ENCODE measurements around the gene MRPS9. TPM values are rescaled to one million over a fixed set of nuclear protein-coding genes. Genes with fewer than 3 reads are reported as not detected.

Gene MRPS9
- total RNA-seq, 2 donors from 2014 or later: 12.2 to 13.2 TPM

- no peak overlapping the region for H3K4me3 ChIP-seq
- no peaks in the 10 kb centered on the region for H3K4me1 ChIP-seq
- H3K27ac ChIP-seq: no peak overlapping the region
- H3K27me3 ChIP-seq: no peaks in the 10 kb centered on the region
- intact Hi-C loops (cut with DNase I): no loop called here
- TF ChIP-seq POLR2A (IDR thresholded peaks at IDR 0.05) (no peak), CTCF (IDR thresholded peaks at IDR 0.05) (no peak)
- 85 to 94% methylated on average over 8 of the region's 8 CpGs for WGBS, 2 donors
- no peaks in the 10 kb centered on the region for H3K9me3 ChIP-seq
- no peak for DNase-seq
- H3K36me3 ChIP-seq (replicated peaks in 1 of 2; ENCODE audit: insufficient read depth in 1 of 2, low read depth in 2 of 2): peaks cover 0 to 4% of the 10 kb centered on the region in 2 donors
- no peak for ATAC-seq
Observed at GRCh38 chr2:105104208-105104731, 66.4 kb downstream of the MRPS9 start.

- H3K36me3 ChIP-seq (replicated peaks in 1 of 2; ENCODE audit: insufficient read depth in 1 of 2, low read depth in 2 of 2): no peaks in the 10 kb centered on the region
- ATAC-seq (no peak), DNase-seq (no peak)
- H3K27me3 ChIP-seq: no peaks in the 10 kb centered on the region
- 73 to 75% methylated on average over 4 to 5 of the region's 5 CpGs for WGBS, 2 donors
- intact Hi-C loops (cut with DNase I): loop anchor here (5.0 kb wide), 1 partner anchor 132 kb away; the partner anchor contains the start of gene GPR45
- H3K4me3 ChIP-seq: no peak overlapping the region
- H3K27ac ChIP-seq: no peak overlapping the region
- H3K9me3 ChIP-seq: no peaks in the 10 kb centered on the region
- no peaks in the 10 kb centered on the region for H3K4me1 ChIP-seq
- TF ChIP-seq CTCF (IDR thresholded peaks at IDR 0.05) (no peak), POLR2A (IDR thresholded peaks at IDR 0.05) (no peak)
Observed at GRCh38 chr2:105110295-105110829, 72.5 kb downstream of the MRPS9 start.

- DNase-seq: no peak
- TF ChIP-seq CTCF (IDR thresholded peaks at IDR 0.05) (no peak), POLR2A (IDR thresholded peaks at IDR 0.05) (no peak)
- intact Hi-C loops (cut with DNase I): loop anchor here (5.0 kb wide), 1 partner anchor 131 kb away; the partner anchor contains the start of gene GPR45
- H3K27me3 ChIP-seq: no peaks in the 10 kb centered on the region
- no peaks in the 10 kb centered on the region for H3K9me3 ChIP-seq
- no peaks in the 10 kb centered on the region for H3K36me3 ChIP-seq (replicated peaks in 1 of 2; ENCODE audit: insufficient read depth in 1 of 2, low read depth in 2 of 2)
- 74 to 84% methylated on average over 13 to 15 of the region's 15 CpGs for WGBS, 2 donors
- no peaks in the 10 kb centered on the region for H3K4me1 ChIP-seq
- ATAC-seq: no peak
- no peak overlapping the region for H3K27ac ChIP-seq
- no peak overlapping the region for H3K4me3 ChIP-seq
Observed at GRCh38 chr2:105111365-105112150, 73.7 kb downstream of the MRPS9 start.

- Histone ChIP-seq H3K27me3 (no peaks in the 10 kb centered on the region), H3K4me3 (no peak overlapping the region), H3K36me3 (replicated peaks in 1 of 2; ENCODE audit: insufficient read depth in 1 of 2, low read depth in 2 of 2) (no peaks in the 10 kb centered on the region), H3K4me1 (no peaks in the 10 kb centered on the region), H3K9me3 (no peaks in the 10 kb centered on the region), H3K27ac (no peak overlapping the region)
- WGBS, 2 donors: 73 to 83% methylated on average over 12 of the region's 12 CpGs
- DNase-seq (no peak), ATAC-seq (no peak)
- intact Hi-C loops (cut with DNase I): loop anchor here (5.0 kb wide), 1 partner anchor 130 kb away; the partner anchor contains the start of gene GPR45
- no peak for TF ChIP-seq POLR2A (IDR thresholded peaks at IDR 0.05)
Observed at GRCh38 chr2:105112345-105112744, 74.5 kb downstream of the MRPS9 start.

- 60 to 63% methylated on average over 4 of the region's 4 CpGs for WGBS, 2 donors
- H3K27me3 ChIP-seq: no peaks in the 10 kb centered on the region
- H3K36me3 ChIP-seq (replicated peaks in 1 of 2; ENCODE audit: insufficient read depth in 1 of 2, low read depth in 2 of 2): no peaks in the 10 kb centered on the region
- H3K9me3 ChIP-seq: no peaks in the 10 kb centered on the region
- H3K4me3 ChIP-seq: no peak overlapping the region
- H3K4me1 ChIP-seq: no peaks in the 10 kb centered on the region
- DNase-seq (no peak), ATAC-seq (no peak)
- intact Hi-C loops (cut with DNase I): loop anchor here (5.0 kb wide), 1 partner anchor 129 kb away; the partner anchor contains the start of gene GPR45
- no peak overlapping the region for H3K27ac ChIP-seq
- no peak for TF ChIP-seq CTCF (IDR thresholded peaks at IDR 0.05)
- TF ChIP-seq POLR2A (IDR thresholded peaks at IDR 0.05): no peak
Observed at GRCh38 chr2:105113616-105114291, 75.9 kb downstream of the MRPS9 start.
